KMS-11 (cell line): ENCODE measurements around the gene RNF166.

ENCODE experiments used
- H2AFZ ChIP-seq: fragments of 200-600 bp; sonication (generic); 2 replicates; pipeline ENCODE4 v1.6.1; 2016; ENCODE audit warnings: antibody characterized with exemption, mixed run types, low read depth
- H3K27ac ChIP-seq: fragments of 200-600 bp; sonication (generic); 2 replicates; pipeline ENCODE4 v1.6.1; 2016; ENCODE audit warnings: mild to moderate bottlenecking, mixed run types
- H3K27me3 ChIP-seq: fragments of 200-600 bp; sonication (generic); 2 replicates; pipeline ENCODE4 v1.6.1; 2017; ENCODE audit warnings: mild to moderate bottlenecking, low read depth, mixed run types, moderate library complexity; ENCODE audit not compliant: insufficient read depth
- H3K36me3 ChIP-seq: fragments of 200-600 bp; sonication (generic); 2 replicates; pipeline ENCODE4 v1.6.1; 2017; ENCODE audit warnings: mild to moderate bottlenecking, mixed run types; ENCODE audit not compliant: insufficient read depth
- H3K4me1 ChIP-seq: fragments of 200-600 bp; sonication (generic); 2 replicates; pipeline ENCODE4 v1.6.1; 2016; ENCODE audit warnings: mild to moderate bottlenecking, low read depth, mixed run types; ENCODE audit not compliant: poor library complexity, severe bottlenecking
- H3K4me2 ChIP-seq: fragments of 200-600 bp; sonication (generic); 2 replicates; pipeline ENCODE4 v1.7.0; 2016; ENCODE audit warnings: mild to moderate bottlenecking, mixed run types
- H3K4me3 ChIP-seq: fragments of 200-600 bp; sonication (generic); IDR thresholded peaks from 2 replicates; pipeline ENCODE4 v1.6.1; 2017; ENCODE audit warnings: low read depth, low read length, mixed read lengths; ENCODE audit not compliant: insufficient read depth
- H3K79me2 ChIP-seq: fragments of 200-600 bp; sonication (generic); 2 replicates; pipeline ENCODE4 v1.6.1; 2016; ENCODE audit warnings: low read depth, mixed run types; ENCODE audit not compliant: insufficient read depth
- H3K9ac ChIP-seq: fragments of 200-600 bp; sonication (generic); 2 replicates; pipeline ENCODE4 v1.6.1; 2016; ENCODE audit warnings: mild to moderate bottlenecking, mixed run types
- H4K20me1 ChIP-seq: fragments of 200-600 bp; sonication (generic); 2 replicates; pipeline ENCODE4 v1.6.1; 2016; ENCODE audit warnings: mild to moderate bottlenecking, mixed run types; ENCODE audit not compliant: insufficient read depth
- TF ChIP-seq, protein P1 (sequence below): fragments of 200-600 bp; sonication (generic); conservative IDR thresholded peaks from 2 replicates; pipeline ENCODE4 v1.6.1; 2017; ENCODE audit warnings: low read depth, mild to moderate bottlenecking, antibody characterized with exemption, low read length, moderate library complexity, mixed read lengths

RNF166 gene

DNA sequence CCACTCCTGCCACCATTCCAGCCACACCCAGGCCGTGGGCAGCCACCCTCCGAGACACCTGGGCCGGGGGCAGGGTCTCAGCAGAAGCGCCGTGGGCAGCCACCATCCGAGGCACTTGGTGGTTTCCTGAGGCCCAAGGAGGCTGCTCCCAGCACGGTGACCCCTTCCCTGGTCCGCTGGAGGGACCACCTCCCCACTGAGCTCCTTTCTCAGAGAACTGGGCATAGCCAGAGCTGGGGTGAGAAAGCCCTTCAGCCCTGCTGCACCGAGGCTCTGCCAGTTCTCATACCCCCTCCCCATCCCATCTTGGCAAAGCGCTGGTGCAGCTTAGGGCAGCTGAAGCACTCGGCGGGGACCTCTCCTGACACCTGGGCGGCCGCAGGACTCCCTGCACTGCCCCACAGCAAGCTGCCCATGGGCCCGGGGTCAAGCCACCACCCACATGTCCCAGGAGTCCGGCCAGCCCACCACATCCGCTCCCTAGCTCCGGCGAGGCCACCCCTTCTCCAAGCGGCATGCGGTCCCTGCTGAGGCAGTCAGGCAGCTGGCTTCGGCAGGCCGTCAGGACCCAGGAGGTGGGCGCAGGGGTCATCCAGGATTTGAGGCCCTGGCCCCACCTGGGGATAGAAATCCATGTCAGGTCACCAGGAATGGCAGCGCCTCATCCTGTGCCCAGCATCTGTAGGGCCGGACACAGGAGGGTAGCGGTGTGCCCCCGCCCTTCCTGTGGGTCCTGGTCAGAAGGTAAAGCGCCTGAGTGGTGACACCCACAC is 54.0 kb downstream of the RNF166 start:
- Histone ChIP-seq H3K4me1 (peaks cover 21% of the 10 kb centered on the region), H3K4me2 (peak overlapping the region; percentile 93)
- TF ChIP-seq, protein P1, sequence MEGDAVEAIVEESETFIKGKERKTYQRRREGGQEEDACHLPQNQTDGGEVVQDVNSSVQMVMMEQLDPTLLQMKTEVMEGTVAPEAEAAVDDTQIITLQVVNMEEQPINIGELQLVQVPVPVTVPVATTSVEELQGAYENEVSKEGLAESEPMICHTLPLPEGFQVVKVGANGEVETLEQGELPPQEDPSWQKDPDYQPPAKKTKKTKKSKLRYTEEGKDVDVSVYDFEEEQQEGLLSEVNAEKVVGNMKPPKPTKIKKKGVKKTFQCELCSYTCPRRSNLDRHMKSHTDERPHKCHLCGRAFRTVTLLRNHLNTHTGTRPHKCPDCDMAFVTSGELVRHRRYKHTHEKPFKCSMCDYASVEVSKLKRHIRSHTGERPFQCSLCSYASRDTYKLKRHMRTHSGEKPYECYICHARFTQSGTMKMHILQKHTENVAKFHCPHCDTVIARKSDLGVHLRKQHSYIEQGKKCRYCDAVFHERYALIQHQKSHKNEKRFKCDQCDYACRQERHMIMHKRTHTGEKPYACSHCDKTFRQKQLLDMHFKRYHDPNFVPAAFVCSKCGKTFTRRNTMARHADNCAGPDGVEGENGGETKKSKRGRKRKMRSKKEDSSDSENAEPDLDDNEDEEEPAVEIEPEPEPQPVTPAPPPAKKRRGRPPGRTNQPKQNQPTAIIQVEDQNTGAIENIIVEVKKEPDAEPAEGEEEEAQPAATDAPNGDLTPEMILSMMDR = no peak

DNA sequence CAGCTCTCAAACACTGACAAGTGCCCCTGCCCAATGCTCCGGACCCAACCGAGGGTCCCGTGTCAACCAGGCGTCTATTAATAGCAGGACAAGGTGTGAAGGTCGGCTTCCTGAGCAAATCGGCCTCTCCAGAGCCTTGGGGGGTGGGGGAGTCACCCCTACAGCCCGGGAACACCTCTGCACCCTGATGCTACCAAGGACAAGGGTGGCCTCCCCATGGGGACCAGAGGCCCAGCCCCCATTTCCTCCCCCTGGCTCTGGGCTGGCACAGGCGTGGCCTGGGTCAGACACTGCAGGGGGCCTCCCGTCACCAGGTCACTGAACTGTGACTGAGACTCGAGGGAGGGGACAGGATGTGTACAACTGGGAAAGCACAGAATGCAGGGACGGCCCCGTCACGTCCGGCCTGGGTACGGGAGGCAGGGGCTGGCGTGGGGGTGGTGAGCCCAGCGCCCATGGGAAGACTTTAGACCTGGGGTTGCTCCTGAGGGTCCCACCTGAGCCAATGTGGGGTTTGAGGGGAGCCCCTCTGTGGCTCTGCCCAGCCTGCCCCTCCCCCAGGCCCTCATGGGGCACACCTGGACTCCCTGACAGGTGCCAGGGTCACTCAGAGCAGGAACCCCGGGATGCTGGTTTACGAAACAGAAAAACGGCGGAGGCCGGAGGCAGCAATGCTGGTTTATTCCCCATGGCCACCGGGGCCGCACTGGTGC is 54.8 kb downstream of the RNF166 start:
- no peaks in the 10 kb centered on the region for H3K27me3 ChIP-seq
- peaks cover 21% of the 10 kb centered on the region for H3K4me1 ChIP-seq
- peak overlapping the region; percentile 93 for H3K4me2 ChIP-seq
- H3K27ac ChIP-seq = peak overlapping the region; percentile 69
- peak overlapping the region; percentile 51 for H3K9ac ChIP-seq
- 0 out of 2 replicates have a peak overlapping the region, but pooled peaks have one; percentile 9 for H2AFZ ChIP-seq
- H3K36me3 ChIP-seq = no peaks in the 10 kb centered on the region
- no peaks in the 10 kb centered on the region for H4K20me1 ChIP-seq
- H3K4me3 ChIP-seq = no peak overlapping the region
- TF ChIP-seq, protein P1 = no peak
- peaks cover 11% of the 10 kb centered on the region for H3K79me2 ChIP-seq

More for the DNA sequence above, 54.0 kb downstream of the RNF166 start:
- peaks cover 11% of the 10 kb centered on the region for H3K79me2 ChIP-seq
- peak overlapping the region; percentile 51 for H3K9ac ChIP-seq
- no peaks in the 10 kb centered on the region for H4K20me1 ChIP-seq
- no peak overlapping the region for H3K4me3 ChIP-seq
- H3K27ac ChIP-seq = peak overlapping the region; percentile 69
- H3K27me3 ChIP-seq = no peaks in the 10 kb centered on the region
- H3K36me3 ChIP-seq = no peaks in the 10 kb centered on the region
- no peak overlapping the region for H2AFZ ChIP-seq

DNA sequence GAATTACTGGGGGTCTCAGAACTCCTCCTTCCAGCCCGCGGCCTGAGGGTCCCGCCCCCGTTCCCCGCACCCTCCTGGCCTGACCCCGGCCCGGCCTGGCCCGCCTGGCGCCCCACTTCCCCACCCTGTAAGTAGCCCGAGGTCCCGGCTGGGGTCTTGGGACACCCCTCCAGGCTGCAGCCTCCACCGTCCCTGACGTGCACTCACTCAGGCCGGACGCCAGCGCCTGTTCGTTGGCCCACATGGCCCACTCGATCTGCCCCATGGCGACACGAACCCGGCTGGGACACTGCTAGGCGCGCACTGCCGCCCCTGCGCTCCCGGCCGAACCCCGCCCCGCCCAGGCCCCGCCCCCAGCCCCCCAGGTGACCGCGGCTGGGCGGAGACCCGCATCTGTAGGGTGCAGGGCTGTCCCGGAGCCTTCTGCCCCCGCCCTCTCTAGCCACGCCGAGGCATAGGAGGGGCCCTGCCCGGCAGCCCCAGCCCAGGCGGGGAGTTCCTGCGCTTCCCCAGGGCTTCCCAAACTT is 55.4 kb downstream of the RNF166 start, which contains the start of gene CYBA:
TSS of gene CYBA (minus strand) at position 305 of the 527 bp plus-strand sequence. CDS start at position 265, 40 bp downstream.
- Histone ChIP-seq H3K4me3 (no peak within 1 kb of the TSS), H3K27ac (peak within 1 kb of the TSS; percentile 69)

More for the DNA sequence above, 55.4 kb downstream of the RNF166 start, which contains the start of gene CYBA:
- Histone ChIP-seq H3K27me3 (no peaks in the 10 kb centered on the region), H3K79me2 (peaks cover 11% of the 10 kb centered on the region), H3K36me3 (no peaks in the 10 kb centered on the region), H3K9ac (peak within 1 kb of the TSS; percentile 76), H3K4me1 (peaks cover 21% of the 10 kb centered on the region), H3K4me2 (peak within 1 kb of the TSS; percentile 93), H4K20me1 (no peaks in the 10 kb centered on the region), H2AFZ (peak within 1 kb of the TSS; percentile 28; the same call in 1 of the 2 replicates)
- TF ChIP-seq, protein P1 = no peak
